ENCODE measurements around the gene ATXN10.

DNA sequence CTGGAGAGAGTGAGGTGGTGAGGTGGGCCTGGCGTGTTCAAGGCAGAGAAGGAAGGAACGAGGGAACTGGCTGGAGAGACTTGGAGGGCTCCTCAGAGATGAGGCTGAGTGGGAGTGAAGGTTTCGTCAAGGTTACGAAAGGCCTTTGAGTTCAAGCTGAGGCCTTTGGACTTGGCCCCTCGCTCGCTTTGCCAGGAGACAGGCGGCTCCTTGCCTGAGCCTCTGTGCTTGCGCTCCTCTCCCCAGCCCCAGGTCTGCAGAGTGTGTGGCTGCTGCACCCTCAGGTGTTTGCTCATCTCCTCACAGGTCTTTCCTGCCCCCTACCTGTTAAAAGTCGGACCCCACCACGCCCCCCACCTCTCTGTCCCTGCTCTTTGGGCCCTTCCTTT is 91.6 kb downstream of the ATXN10 start:
- TF ChIP-seq, protein P1, sequence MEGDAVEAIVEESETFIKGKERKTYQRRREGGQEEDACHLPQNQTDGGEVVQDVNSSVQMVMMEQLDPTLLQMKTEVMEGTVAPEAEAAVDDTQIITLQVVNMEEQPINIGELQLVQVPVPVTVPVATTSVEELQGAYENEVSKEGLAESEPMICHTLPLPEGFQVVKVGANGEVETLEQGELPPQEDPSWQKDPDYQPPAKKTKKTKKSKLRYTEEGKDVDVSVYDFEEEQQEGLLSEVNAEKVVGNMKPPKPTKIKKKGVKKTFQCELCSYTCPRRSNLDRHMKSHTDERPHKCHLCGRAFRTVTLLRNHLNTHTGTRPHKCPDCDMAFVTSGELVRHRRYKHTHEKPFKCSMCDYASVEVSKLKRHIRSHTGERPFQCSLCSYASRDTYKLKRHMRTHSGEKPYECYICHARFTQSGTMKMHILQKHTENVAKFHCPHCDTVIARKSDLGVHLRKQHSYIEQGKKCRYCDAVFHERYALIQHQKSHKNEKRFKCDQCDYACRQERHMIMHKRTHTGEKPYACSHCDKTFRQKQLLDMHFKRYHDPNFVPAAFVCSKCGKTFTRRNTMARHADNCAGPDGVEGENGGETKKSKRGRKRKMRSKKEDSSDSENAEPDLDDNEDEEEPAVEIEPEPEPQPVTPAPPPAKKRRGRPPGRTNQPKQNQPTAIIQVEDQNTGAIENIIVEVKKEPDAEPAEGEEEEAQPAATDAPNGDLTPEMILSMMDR (conservative IDR thresholded peaks at IDR 0.05 in 1 of 2, IDR thresholded peaks at IDR 0.05 in 1 of 2; ENCODE audit: low read depth in 1 of 2, low read length in 2 of 2): no peak
- TF ChIP-seq EZH2 (IDR thresholded peaks at IDR 0.05; ENCODE audit: low read length, missing control alignments): no peak

Data from fibroblast of lung (primary cell).